OCI-LY1 (cell line): ENCODE results near the gene SULT2B1.

ENCODE experiments used
- H2AFZ ChIP-seq: fragments of 200-600 bp; sonication (generic), shearing (Covaris generic); 2 replicates; pipeline ENCODE4 v1.6.0; 2014; ENCODE audit warnings: antibody characterized with exemption, mild to moderate bottlenecking, low read length
- H3F3A ChIP-seq: fragments of 200-600 bp; sonication (generic), shearing (Covaris generic); 2 replicates; pipeline ENCODE4 v1.6.0; 2014; ENCODE audit warnings: mild to moderate bottlenecking, antibody characterized with exemption, low read length, moderate library complexity; ENCODE audit not compliant: insufficient read depth
- H3K27ac ChIP-seq: fragments of 200-600 bp; sonication (generic); 2 replicates; pipeline ENCODE4 v1.5.1; 2014; ENCODE audit warnings: low read length, mixed run types, mild to moderate bottlenecking, low read depth; ENCODE audit not compliant: poor library complexity, severe bottlenecking
- H3K27me3 ChIP-seq: fragments of 200-600 bp; sonication (generic); 2 replicates; pipeline ENCODE4 v1.6.0; 2014; ENCODE audit warnings: antibody characterized with exemption, mild to moderate bottlenecking, low read length, moderate library complexity; ENCODE audit not compliant: insufficient read depth
- H3K36me3 ChIP-seq: fragments of 200-600 bp; sonication (generic); 2 replicates; pipeline ENCODE4 v1.6.1; 2014; ENCODE audit warnings: mild to moderate bottlenecking, antibody characterized with exemption, low read length, moderate library complexity, mixed read lengths; ENCODE audit not compliant: insufficient read depth
- H3K4me1 ChIP-seq: fragments of 200-600 bp; sonication (generic); 2 replicates; pipeline ENCODE4 v1.5.1; 2014; ENCODE audit warnings: mild to moderate bottlenecking, low read length, moderate library complexity; ENCODE audit not compliant: insufficient read depth, severe bottlenecking
- H3K4me2 ChIP-seq: fragments of 200-600 bp; sonication (generic), shearing (Covaris generic); 2 replicates; pipeline ENCODE4 v1.6.1; 2014; ENCODE audit warnings: low read length
- H3K4me3 ChIP-seq: fragments of 200-600 bp; sonication (generic); 2 replicates; pipeline ENCODE4 v1.5.1; 2014; ENCODE audit warnings: low read length, low read depth, mild to moderate bottlenecking, mixed read lengths; ENCODE audit not compliant: poor library complexity, severe bottlenecking
- H3K79me2 ChIP-seq: fragments of 200-600 bp; shearing (Covaris generic); 2 replicates; pipeline ENCODE4 v1.6.1; 2016; ENCODE audit warnings: mixed run types, low read length, mixed read lengths; ENCODE audit not compliant: insufficient read depth
- H3K9ac ChIP-seq: fragments of 200-600 bp; sonication (generic), shearing (Covaris generic); 2 replicates; pipeline ENCODE4 v1.6.1; 2014; ENCODE audit warnings: mild to moderate bottlenecking, low read length, mixed read lengths
- H3K9me2 ChIP-seq: fragments of 200-600 bp; sonication (generic), shearing (Covaris generic); 2 replicates; pipeline ENCODE4 v1.6.1; 2014; ENCODE audit warnings: low read depth, mild to moderate bottlenecking, low read length, mixed read lengths
- H3K9me3 ChIP-seq: fragments of 200-600 bp; shearing (Covaris generic); 2 replicates; pipeline ENCODE4 v1.6.1; 2014; ENCODE audit warnings: low read length, mixed read lengths
- H4K20me1 ChIP-seq: fragments of 200-600 bp; sonication (generic), shearing (Covaris generic); 2 replicates; pipeline ENCODE4 v1.6.0; 2016; ENCODE audit warnings: mild to moderate bottlenecking, low read length; ENCODE audit not compliant: insufficient read depth
- CTCF ChIP-seq: fragments of 200-600 bp; sonication (generic), shearing (Covaris generic); IDR thresholded peaks from 2 replicates; pipeline ENCODE4 v1.5.1; 2017; ENCODE audit warnings: mild to moderate bottlenecking, antibody characterized with exemption, low read length, moderate library complexity, mixed read lengths
- EZH2 ChIP-seq: fragments of 200-600 bp; sonication (generic), shearing (Covaris generic); IDR thresholded peaks from 2 replicates; pipeline ENCODE4 v1.8.0; 2017; ENCODE audit warnings: borderline replicate concordance, mixed run types, mild to moderate bottlenecking, antibody characterized with exemption, low read length, moderate library complexity, mixed read lengths

SULT2B1 gene

GRCh38 chr19:48634424-48635262 is 82.7 kb downstream of the SULT2B1 start:
- no peaks in the 10 kb centered on the region for H3K9me2 ChIP-seq
- H2AFZ ChIP-seq, result no peak overlapping the region
- peaks cover 53% of the 10 kb centered on the region for H3K4me1 ChIP-seq
- no peaks in the 10 kb centered on the region for H3K79me2 ChIP-seq
- H3K36me3 ChIP-seq, result peaks cover 12% of the 10 kb centered on the region
- 0 out of 2 replicates have a peak, but pooled peaks cover 5% of the 10 kb centered on the region for H3F3A ChIP-seq
- no peaks in the 10 kb centered on the region for H3K27me3 ChIP-seq
- H3K4me3 ChIP-seq, result peak overlapping the region; percentile 84
- peak overlapping the region; percentile 82 for H3K9ac ChIP-seq
- H3K4me2 ChIP-seq, result peak overlapping the region; percentile 93
- no peaks in the 10 kb centered on the region for H4K20me1 ChIP-seq
- TF ChIP-seq EZH2 (no peak), CTCF (no peak)
- H3K27ac ChIP-seq, result peak overlapping the region; percentile 86
- no peaks in the 10 kb centered on the region for H3K9me3 ChIP-seq

- H3K9me2 ChIP-seq, result no peaks in the 10 kb centered on the region
- no peaks in the 10 kb centered on the region for H4K20me1 ChIP-seq
- no peaks in the 10 kb centered on the region for H3K27me3 ChIP-seq
- H3K9me3 ChIP-seq, result no peaks in the 10 kb centered on the region
- peak overlapping the region; percentile 93 for H3K4me2 ChIP-seq
- no peaks in the 10 kb centered on the region for H3K79me2 ChIP-seq
- peak overlapping the region; percentile 96 for H3K9ac ChIP-seq
- H2AFZ ChIP-seq, result no peak overlapping the region
- peak overlapping the region; percentile 96 for H3K27ac ChIP-seq
- TF ChIP-seq EZH2 (no peak), CTCF (no peak)
- peak overlapping the region; percentile 84 for H3K4me3 ChIP-seq
- H3F3A ChIP-seq, result 0 out of 2 replicates have a peak, but pooled peaks cover 5% of the 10 kb centered on the region
- H3K4me1 ChIP-seq, result peaks cover 53% of the 10 kb centered on the region
- H3K36me3 ChIP-seq, result peaks cover 4% of the 10 kb centered on the region; the same call in 1 of the 2 replicates
These were observed 83.4 kb downstream of the SULT2B1 start for GRCh38 chr19:48635263-48635965.

- Histone ChIP-seq H3K27me3 (no peaks in the 10 kb centered on the region), H3K79me2 (no peaks in the 10 kb centered on the region), H2AFZ (no peak overlapping the region), H4K20me1 (no peaks in the 10 kb centered on the region), H3K9me2 (no peaks in the 10 kb centered on the region), H3K4me3 (peak overlapping the region; percentile 84), H3K27ac (peak overlapping the region; percentile 96), H3K36me3 (peaks cover 4% of the 10 kb centered on the region; the same call in 1 of the 2 replicates), H3K4me2 (peak overlapping the region; percentile 93), H3K9ac (peak overlapping the region; percentile 96), H3K4me1 (peaks cover 53% of the 10 kb centered on the region), H3K9me3 (no peaks in the 10 kb centered on the region), H3F3A (0 out of 2 replicates have a peak, but pooled peaks cover 5% of the 10 kb centered on the region)
- TF ChIP-seq EZH2 (no peak), CTCF (no peak)
These were observed 84.2 kb downstream of the SULT2B1 start for GRCh38 chr19:48635966-48636858.
